Hepatocyte (in vitro differentiated cells): ENCODE measurements around the gene ANKS1B. TPM values are rescaled to one million over a fixed set of nuclear protein-coding genes. Genes with fewer than 3 reads are reported as not detected.

Experiments
- DNase-seq: peaks from one replicate; pipeline ENCODE4 v3.0.0-alpha.2; 2016; ENCODE audit warnings: low spot score
- H2AFZ ChIP-seq: fragments of 200-600 bp; sonication (generic); 2 replicates; pipeline ENCODE4 v1.6.0; 2016; ENCODE audit warnings: antibody characterized with exemption, mild to moderate bottlenecking
- H3K27ac ChIP-seq: fragments of 200-600 bp; sonication (generic); 2 replicates; pipeline ENCODE4 v1.5.1; 2016; ENCODE audit warnings: mild to moderate bottlenecking
- H3K27me3 ChIP-seq: fragments of 200-600 bp; sonication (generic); 2 replicates; pipeline ENCODE4 v1.6.1; 2016
- H3K36me3 ChIP-seq: fragments of 200-600 bp; sonication (generic); replicated peaks from 2 replicates; pipeline ENCODE4 v1.5.1; 2016; ENCODE audit warnings: low read depth; ENCODE audit not compliant: insufficient read depth
- H3K4me1 ChIP-seq: fragments of 200-600 bp; sonication (generic); 2 replicates; pipeline ENCODE4 v1.5.1; 2016; ENCODE audit warnings: mild to moderate bottlenecking, moderate library complexity; ENCODE audit not compliant: insufficient read depth
- H3K4me2 ChIP-seq: fragments of 200-600 bp; sonication (generic); 2 replicates; pipeline ENCODE4 v1.6.0; 2016
- H3K4me3 ChIP-seq: fragments of 200-600 bp; sonication (generic); 2 replicates; pipeline ENCODE4 v1.5.1; 2016; ENCODE audit warnings: mild to moderate bottlenecking
- H3K79me2 ChIP-seq: fragments of 200-600 bp; sonication (generic); 2 replicates; pipeline ENCODE4 v1.6.0; 2017; ENCODE audit warnings: mild to moderate bottlenecking
- H3K9me2 ChIP-seq: fragments of 200-600 bp; sonication (generic); replicated peaks from 2 replicates; pipeline ENCODE4 v1.6.0; 2017; ENCODE audit warnings: mild to moderate bottlenecking; ENCODE audit not compliant: insufficient read depth
- H3K9me3 ChIP-seq: fragments of 200-600 bp; sonication (generic); 2 replicates; pipeline ENCODE4 v1.5.1; 2016; ENCODE audit warnings: low read depth, mild to moderate bottlenecking
- H4K20me1 ChIP-seq: fragments of 200-600 bp; sonication (generic); 2 replicates; pipeline ENCODE4 v1.6.0; 2016; ENCODE audit warnings: mild to moderate bottlenecking; ENCODE audit not compliant: insufficient read depth, poor library complexity, severe bottlenecking
- CTCF ChIP-seq: fragments of 200-600 bp; sonication (generic); IDR thresholded peaks from 2 replicates; pipeline ENCODE4 v1.5.1; 2016; ENCODE audit warnings: antibody characterized with exemption, mild to moderate bottlenecking; ENCODE audit not compliant: poor library complexity
- EZH2 ChIP-seq: fragments of 200-600 bp; sonication (generic); IDR thresholded peaks from 2 replicates; pipeline ENCODE4 v1.6.1; 2016; ENCODE audit warnings: antibody characterized with exemption, mild to moderate bottlenecking, borderline replicate concordance
- EZH2phosphoT487 ChIP-seq: fragments of 200-600 bp; sonication (generic); IDR thresholded peaks from one replicate; pipeline ENCODE4 v1.6.1; 2018; ENCODE audit warnings: antibody characterized with exemption, mild to moderate bottlenecking, low read depth, moderate library complexity; ENCODE audit not compliant: unreplicated experiment, severe bottlenecking
- WGBS: methylation state at CpG from one replicate; pipeline ENCODE4 v1.1.6; 2016; ENCODE audit warnings: low lambda C conversion rate; ENCODE audit errors: missing lambda C conversion rate; 5-methylcytosine and 5-hydroxymethylcytosine counted together
- polyA plus RNA-seq: library from polyadenylated mRNA; unstranded; fragments of >200 nt; fragmentation: Nextera tagmentation; extraction: Ambion mirVana; gene quantifications from 2 replicates; pipeline ENCODE4 v1.2.1, GENCODE V29; 2016
- total RNA-seq: library from RNA; depleted of rRNA; stranded (reverse); fragments of >200 nt; gene quantifications from 2 replicates; pipeline ENCODE4 v1.2.3, GENCODE V29; 2014

The ANKS1B gene
- total and polyA plus RNA-seq, 2 experiments from 2014 or later, result 1.6 to 2.2 TPM

- DNase-seq, result no peak
- Histone ChIP-seq H3K4me3 (no peak overlapping the region), H3K4me2 (no peak overlapping the region), H3K9me3 (no peaks in the 10 kb centered on the region), H3K27ac (no peak overlapping the region), H3K79me2 (no peaks in the 10 kb centered on the region), H3K27me3 (no peaks in the 10 kb centered on the region), H3K4me1 (no peaks in the 10 kb centered on the region), H4K20me1 (no peaks in the 10 kb centered on the region), H3K36me3 (no peaks in the 10 kb centered on the region), H2AFZ (no peak overlapping the region), H3K9me2 (no peaks in the 10 kb centered on the region)
- TF ChIP-seq CTCF (no peak), EZH2 (no peak), EZH2phosphoT487 (no peak)
- WGBS, result 79% methylated on average over 3 of the region's 3 CpGs
Observed at GRCh38 chr12:99709116-99709515, 275.6 kb downstream of the ANKS1B start.

GRCh38 chr12:99707883-99708282, 276.9 kb downstream of the ANKS1B start:
- no peak overlapping the region for H3K4me3 ChIP-seq
- no peak for DNase-seq
- no peak overlapping the region for H3K27ac ChIP-seq
- no peak for TF ChIP-seq EZH2phosphoT487
- no peak for TF ChIP-seq CTCF
- no peak for TF ChIP-seq EZH2
- no peaks in the 10 kb centered on the region for H4K20me1 ChIP-seq
- no peaks in the 10 kb centered on the region for H3K4me1 ChIP-seq
- WGBS, result 97% methylated on average over 2 of the region's 2 CpGs
- H3K9me2 ChIP-seq, result no peaks in the 10 kb centered on the region
- no peaks in the 10 kb centered on the region for H3K79me2 ChIP-seq
- no peaks in the 10 kb centered on the region for H3K9me3 ChIP-seq
- no peak overlapping the region for H2AFZ ChIP-seq
- no peaks in the 10 kb centered on the region for H3K36me3 ChIP-seq
- H3K27me3 ChIP-seq, result no peaks in the 10 kb centered on the region
- H3K4me2 ChIP-seq, result no peak overlapping the region

- no peak overlapping the region for H3K4me2 ChIP-seq
- H4K20me1 ChIP-seq, result no peaks in the 10 kb centered on the region
- H3K4me3 ChIP-seq, result no peak overlapping the region
- no peaks in the 10 kb centered on the region for H3K4me1 ChIP-seq
- TF ChIP-seq EZH2phosphoT487 (no peak), CTCF (no peak), EZH2 (no peak)
- no peak for DNase-seq
- H3K27ac ChIP-seq, result no peak overlapping the region
- no peak overlapping the region for H2AFZ ChIP-seq
- no peaks in the 10 kb centered on the region for H3K27me3 ChIP-seq
- no peaks in the 10 kb centered on the region for H3K79me2 ChIP-seq
- H3K36me3 ChIP-seq, result no peaks in the 10 kb centered on the region
- 79% methylated on average over 6 of the region's 6 CpGs for WGBS
- no peaks in the 10 kb centered on the region for H3K9me3 ChIP-seq
- no peaks in the 10 kb centered on the region for H3K9me2 ChIP-seq
Observed at GRCh38 chr12:99706736-99707473, 277.8 kb downstream of the ANKS1B start.
